SK-N-SH (cell line): ENCODE data around the gene CSNK2A3. TPM values are rescaled to one million over a fixed set of nuclear protein-coding genes. Genes with fewer than 3 reads are reported as not detected.

ENCODE experiments used
- CTCF ChIA-PET: fragments of 300-600, 350-600 bp; formaldehyde crosslinking; extraction: SDS; loops from one replicate; lab custom pipeline; 2021; lab: Yijun Ruan, JAX
- POLR2A ChIA-PET: fragments of 350-600 bp; sonication (Branson Sonifier 250); formaldehyde crosslinking; extraction: SDS; loops from one replicate; lab custom pipeline; 2020; ENCODE audit warnings: antibody characterized with exemption, inconsistent platforms; lab: Yijun Ruan, JAX
- DNase-seq: peaks from one replicate; pipeline ENCODE4 v3.0.0; 2012
- H2AFZ ChIP-seq: fragments of 200-600 bp; sonication (generic); 2 replicates; pipeline ENCODE4 v1.8.1; 2016; ENCODE audit warnings: antibody characterized with exemption, mild to moderate bottlenecking, low read depth
- H3F3A ChIP-seq: fragments of 200-600 bp; sonication (generic); replicated peaks from 2 replicates; pipeline ENCODE3; 2016; ENCODE audit warnings: antibody characterized with exemption, mild to moderate bottlenecking; ENCODE audit not compliant: insufficient read depth
- H3K27ac ChIP-seq, 2 experiments: fragments of 200-500 bp in 1 of 2; fragments of 200-600 bp in 1 of 2; sonication (Bioruptor generic) in 1 of 2; sonication (generic), shearing (Covaris generic) in 1 of 2; 2 replicates each; pipeline versions ENCODE4 v1.5.1 to v1.6.1; 2014 to 2016; ENCODE audit warnings: low read depth in 2 of 2, inconsistent platforms in 1 of 2, low read length in 1 of 2, mild to moderate bottlenecking in 1 of 2, mixed read lengths in 1 of 2
- H3K27me3 ChIP-seq: fragments of 200-600 bp; sonication (generic), shearing (Covaris generic); 2 replicates; pipeline ENCODE4 v1.6.1; 2016; ENCODE audit warnings: mixed run types; ENCODE audit not compliant: insufficient read depth
- H3K36me3 ChIP-seq, 2 experiments: fragments of 200-500 bp in 1 of 2; fragments of 200-600 bp in 1 of 2; sonication (Bioruptor generic) in 1 of 2; sonication (generic) in 1 of 2; replicated peaks in 1 of 2; 2 replicates each; pipeline versions ENCODE3 to v1.5.1; 2014 to 2016; ENCODE audit warnings: low read length in 1 of 2, mild to moderate bottlenecking in 1 of 2; ENCODE audit not compliant: insufficient read depth in 2 of 2, control insufficient read depth in 1 of 2
- H3K4me1 ChIP-seq, 2 experiments: fragments of 200-500 bp in 1 of 2; fragments of 200-600 bp in 1 of 2; sonication (Bioruptor generic) in 1 of 2; sonication (generic), shearing (Covaris generic) in 1 of 2; 2 replicates each; pipeline versions ENCODE4 v1.5.1 to v1.6.1; 2014 to 2016; ENCODE audit warnings: low read depth in 1 of 2, low read length in 1 of 2, mixed run types in 1 of 2; ENCODE audit not compliant: insufficient read depth in 2 of 2, control insufficient read depth in 1 of 2
- H3K4me2 ChIP-seq: fragments of 200-600 bp; sonication (generic), shearing (Covaris generic); 2 replicates; pipeline ENCODE4 v1.6.1; 2017; ENCODE audit warnings: mixed run types
- H3K4me3 ChIP-seq, 2 experiments: fragments of 200-500 bp in 1 of 2; fragments of 200-600 bp in 1 of 2; sonication (Bioruptor generic) in 1 of 2; sonication (generic), shearing (Covaris generic) in 1 of 2; 2 replicates each; pipeline versions ENCODE4 v1.5.1 to v1.8.1; 2014 to 2016; ENCODE audit warnings: low read depth in 2 of 2, inconsistent platforms in 1 of 2, low read length in 1 of 2, mild to moderate bottlenecking in 1 of 2, mixed read lengths in 1 of 2, moderate library complexity in 1 of 2
- H3K79me2 ChIP-seq: fragments of 200-600 bp; sonication (generic); 2 replicates; pipeline ENCODE4 v1.8.1; 2017; ENCODE audit warnings: mild to moderate bottlenecking; ENCODE audit not compliant: insufficient read depth
- H3K9ac ChIP-seq: fragments of 200-600 bp; sonication (generic); 2 replicates; pipeline ENCODE4 v1.6.1; 2017; ENCODE audit warnings: mixed run types
- H3K9me2 ChIP-seq: fragments of 200-600 bp; sonication (generic); 2 replicates; pipeline ENCODE4 v1.6.1; 2017; ENCODE audit warnings: mixed run types
- H3K9me3 ChIP-seq: fragments of 200-600 bp; sonication (generic); 2 replicates; pipeline ENCODE4 v1.6.1; 2017; ENCODE audit warnings: mixed run types, mild to moderate bottlenecking, moderate library complexity
- H4K20me1 ChIP-seq: fragments of 200-600 bp; sonication (generic); 2 replicates; pipeline ENCODE4 v1.6.1; 2017; ENCODE audit warnings: mild to moderate bottlenecking, mixed run types; ENCODE audit not compliant: insufficient read depth
- CHD2 ChIP-seq: fragments of 150-350 bp; IDR thresholded peaks from 2 replicates; pipeline ENCODE4 v1.6.1; 2018; ENCODE audit warnings: low read length; ENCODE audit not compliant: partially characterized antibody
- CTCF ChIP-seq: fragments of 200-600 bp; sonication (generic); IDR thresholded peaks from 2 replicates; pipeline ENCODE4 v1.6.1; 2017; ENCODE audit warnings: antibody characterized with exemption, mild to moderate bottlenecking, moderate library complexity
- FOSL2 ChIP-seq: IDR thresholded peaks from 2 replicates; pipeline ENCODE4 v1.4.0; 2012; ENCODE audit warnings: low read depth, mild to moderate bottlenecking, moderate library complexity, borderline replicate concordance
- JUND ChIP-seq: IDR thresholded peaks from 2 replicates; pipeline ENCODE4 v1.4.0; 2012
- MXI1 ChIP-seq: IDR thresholded peaks from 2 replicates; pipeline ENCODE4 v1.6.1; 2012; ENCODE audit warnings: mild to moderate bottlenecking, low read depth, low read length, improper control_type of control experiment
- RAD21 ChIP-seq: IDR thresholded peaks from 2 replicates; pipeline ENCODE4 v1.6.1; 2012; ENCODE audit warnings: mild to moderate bottlenecking, low read length
- RCOR1 ChIP-seq: fragments of 150-350 bp; IDR thresholded peaks from 2 replicates; pipeline ENCODE4 v1.6.1; 2017; ENCODE audit warnings: antibody characterized with exemption, low read length
- RFX5 ChIP-seq: IDR thresholded peaks from 2 replicates; pipeline ENCODE4 v1.6.1; 2012; ENCODE audit warnings: mild to moderate bottlenecking, improper control_type of control experiment, low read length
- SIN3A ChIP-seq: IDR thresholded peaks from 2 replicates; pipeline ENCODE4 v1.6.1; 2012; ENCODE audit warnings: low read depth, mild to moderate bottlenecking, low read length, moderate library complexity, borderline replicate concordance
- SMC3 ChIP-seq: IDR thresholded peaks from 2 replicates; pipeline ENCODE4 v1.6.1; 2012; ENCODE audit warnings: low read depth, low read length, improper control_type of control experiment
- TEAD4 ChIP-seq: IDR thresholded peaks from 2 replicates; pipeline ENCODE4 v1.4.0; 2012; ENCODE audit warnings: mild to moderate bottlenecking, borderline replicate concordance; ENCODE audit not compliant: insufficient read depth
- YY1 ChIP-seq: IDR thresholded peaks from 2 replicates; pipeline ENCODE4 v1.4.0; 2012; ENCODE audit warnings: low read depth, mild to moderate bottlenecking
- WGBS: methylation state at CpG from one replicate; pipeline ENCODE4 v1.1.6; 2017; ENCODE audit warnings: low lambda C conversion rate; 5-methylcytosine and 5-hydroxymethylcytosine counted together
- polyA plus RNA-seq, 3 experiments: library from polyadenylated mRNA; depleted of rRNA; stranded (reverse); fragments of >200 nt; gene quantifications; 2 replicates each; pipeline ENCODE4 v1.2.3, GENCODE V29; 2012
- TF ChIP-seq, protein P1 (sequence below): fragments of 150-350 bp; IDR thresholded peaks from 2 replicates; pipeline ENCODE4 v1.6.1; 2017; ENCODE audit warnings: antibody characterized with exemption, low read length, low read depth, borderline replicate concordance
- TF ChIP-seq, protein P2 (sequence below): IDR thresholded peaks from 2 replicates; pipeline ENCODE4 v1.4.0; 2012; ENCODE audit warnings: low read depth
- TF ChIP-seq, protein P3 (sequence below): IDR thresholded peaks from 2 replicates; pipeline ENCODE4; 2012

Gene CSNK2A3
- polyA plus RNA-seq, 1 of the 3 experiments (the other 2 are of a cell fraction): 0.31 TPM

DNA sequence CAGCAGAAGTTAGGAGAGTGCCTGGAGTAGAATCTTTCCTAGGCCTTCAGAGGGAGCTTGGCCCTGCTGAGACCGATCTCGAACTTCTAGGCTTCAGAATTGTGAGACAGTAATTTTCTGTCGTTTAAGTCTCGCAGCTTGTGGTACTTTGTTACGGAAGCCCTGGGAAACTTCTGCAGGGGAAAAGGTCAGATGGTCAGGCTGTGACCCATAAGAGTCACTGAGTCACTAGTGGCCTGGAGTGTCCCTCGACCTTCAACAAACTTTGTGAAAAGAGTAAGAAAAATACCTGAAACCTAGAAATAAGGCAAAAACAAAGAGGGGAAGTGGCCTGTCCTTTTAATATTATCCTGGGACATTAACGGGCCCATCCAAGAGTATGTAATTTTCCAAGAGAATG lies 34.6 kb downstream of the CSNK2A3 start:
- POLR2A ChIA-PET: no interaction called here
- H3K4me2 ChIP-seq: no peak overlapping the region

DNA sequence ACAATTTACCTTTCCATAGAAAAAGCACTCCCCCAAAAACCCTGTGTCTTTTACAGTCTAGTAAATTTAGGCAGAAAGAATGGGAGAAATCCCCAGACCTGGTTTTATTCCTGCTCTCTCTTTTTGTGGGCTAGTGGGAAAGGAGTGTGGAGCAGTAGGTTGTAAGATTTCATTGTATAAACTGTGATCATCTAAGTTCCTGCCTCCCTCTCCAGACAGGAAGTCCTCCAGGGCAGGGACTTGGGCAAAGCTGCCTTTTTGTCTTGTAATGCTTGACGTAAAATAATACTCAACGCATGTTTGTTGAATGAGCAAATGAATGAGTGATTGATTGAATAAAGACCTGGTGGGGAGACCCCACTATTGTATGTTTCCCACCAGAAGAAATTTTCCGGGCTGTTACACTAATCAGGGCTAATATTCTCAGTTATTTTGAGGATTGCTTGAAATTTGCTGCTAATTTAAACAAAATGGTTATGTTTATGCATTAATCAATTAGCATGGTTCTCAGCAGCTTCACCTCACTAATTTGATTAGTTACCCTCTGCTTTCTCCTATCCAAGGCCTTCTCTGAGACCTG lies 36.3 kb downstream of the CSNK2A3 start:
- no peak overlapping the region for H3K27ac ChIP-seq
- POLR2A ChIA-PET: no interaction called here
- no peaks in the 10 kb centered on the region for H3F3A ChIP-seq
- H3K9ac ChIP-seq: no peak overlapping the region
- H3K9me3 ChIP-seq: no peaks in the 10 kb centered on the region
- H2AFZ ChIP-seq: no peak overlapping the region
- CTCF ChIA-PET: no interaction called here
- no peaks in the 10 kb centered on the region for H3K4me1 ChIP-seq
- no peaks in the 10 kb centered on the region for H3K9me2 ChIP-seq
- no peak for DNase-seq
- H4K20me1 ChIP-seq: no peaks in the 10 kb centered on the region
- WGBS: 58% methylated on average over 3 of the region's 3 CpGs
- H3K27me3 ChIP-seq: no peaks in the 10 kb centered on the region
- H3K4me3 ChIP-seq: no peak overlapping the region
- no peaks in the 10 kb centered on the region for H3K36me3 ChIP-seq
- no peak overlapping the region for H3K4me2 ChIP-seq
- H3K79me2 ChIP-seq: no peaks in the 10 kb centered on the region
- TF ChIP-seq TEAD4 (no peak), YY1 (no peak), RCOR1 (no peak), FOSL2 (no peak), SMC3 (no peak), JUND (no peak), CTCF (no peak), RFX5 (no peak), RAD21 (no peak), SIN3A (no peak), CHD2 (no peak)
- TF ChIP-seq, protein P1, sequence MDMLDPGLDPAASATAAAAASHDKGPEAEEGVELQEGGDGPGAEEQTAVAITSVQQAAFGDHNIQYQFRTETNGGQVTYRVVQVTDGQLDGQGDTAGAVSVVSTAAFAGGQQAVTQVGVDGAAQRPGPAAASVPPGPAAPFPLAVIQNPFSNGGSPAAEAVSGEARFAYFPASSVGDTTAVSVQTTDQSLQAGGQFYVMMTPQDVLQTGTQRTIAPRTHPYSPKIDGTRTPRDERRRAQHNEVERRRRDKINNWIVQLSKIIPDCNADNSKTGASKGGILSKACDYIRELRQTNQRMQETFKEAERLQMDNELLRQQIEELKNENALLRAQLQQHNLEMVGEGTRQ: no peak
- TF ChIP-seq, protein P2, sequence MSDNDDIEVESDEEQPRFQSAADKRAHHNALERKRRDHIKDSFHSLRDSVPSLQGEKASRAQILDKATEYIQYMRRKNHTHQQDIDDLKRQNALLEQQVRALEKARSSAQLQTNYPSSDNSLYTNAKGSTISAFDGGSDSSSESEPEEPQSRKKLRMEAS: no peak
- TF ChIP-seq, protein P3, sequence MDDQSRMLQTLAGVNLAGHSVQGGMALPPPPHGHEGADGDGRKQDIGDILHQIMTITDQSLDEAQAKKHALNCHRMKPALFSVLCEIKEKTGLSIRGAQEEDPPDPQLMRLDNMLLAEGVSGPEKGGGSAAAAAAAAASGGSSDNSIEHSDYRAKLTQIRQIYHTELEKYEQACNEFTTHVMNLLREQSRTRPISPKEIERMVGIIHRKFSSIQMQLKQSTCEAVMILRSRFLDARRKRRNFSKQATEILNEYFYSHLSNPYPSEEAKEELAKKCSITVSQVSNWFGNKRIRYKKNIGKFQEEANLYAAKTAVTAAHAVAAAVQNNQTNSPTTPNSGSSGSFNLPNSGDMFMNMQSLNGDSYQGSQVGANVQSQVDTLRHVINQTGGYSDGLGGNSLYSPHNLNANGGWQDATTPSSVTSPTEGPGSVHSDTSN: no peak

More for the DNA sequence above, 34.6 kb downstream of the CSNK2A3 start:
- TF ChIP-seq RAD21 (no peak), CHD2 (no peak), CTCF (no peak), RCOR1 (no peak), MXI1 (no peak), JUND (no peak)
- TF ChIP-seq, protein P3: no peak
- H3K36me3 ChIP-seq: no peaks in the 10 kb centered on the region
- no peaks in the 10 kb centered on the region for H3K79me2 ChIP-seq
- no peak overlapping the region for H3K9ac ChIP-seq
- no peak overlapping the region for H3K4me3 ChIP-seq
- H3K9me3 ChIP-seq: no peaks in the 10 kb centered on the region
- no peak for DNase-seq
- WGBS: 62% methylated on average over 7 of the region's 7 CpGs
- H3K9me2 ChIP-seq: no peaks in the 10 kb centered on the region
- H2AFZ ChIP-seq: no peak overlapping the region
- no peak overlapping the region for H3K27ac ChIP-seq
- H3K27me3 ChIP-seq: no peaks in the 10 kb centered on the region
- CTCF ChIA-PET: no interaction called here
- H4K20me1 ChIP-seq: no peaks in the 10 kb centered on the region
- no peaks in the 10 kb centered on the region for H3K4me1 ChIP-seq
- no peaks in the 10 kb centered on the region for H3F3A ChIP-seq
